CD14-positive monocyte (primary cell): ENCODE results near the gene KIAA1191. TPM values are rescaled to one million over a fixed set of nuclear protein-coding genes. Genes with fewer than 3 reads are reported as not detected.

ENCODE experiments used
- DNase-seq, 3 donors: peaks; one replicate each; pipeline ENCODE4 v3.0.0-alpha.2; 2011 to 2022
- H2AFZ ChIP-seq: 2 replicates; pipeline ENCODE4 v1.6.0; 2012; ENCODE audit warnings: mild to moderate bottlenecking, low read depth, low read length, inconsistent platforms; ENCODE audit not compliant: insufficient read depth, poor library complexity, severe bottlenecking
- H3K27ac ChIP-seq, 2 donors: 1 replicate in 1 of 2; 2 replicates in 1 of 2; pipeline ENCODE4 v1.5.1; 2012 to 2013; ENCODE audit warnings: low read length in 2 of 2, control low read depth in 1 of 2, inconsistent platforms in 1 of 2, low read depth in 1 of 2, mild to moderate bottlenecking in 1 of 2
- H3K27me3 ChIP-seq, 2 donors: one replicate each; pipeline versions ENCODE4 v1.6.0 to v1.6.1; 2011 to 2013; ENCODE audit warnings: low read length in 2 of 2; ENCODE audit not compliant: control insufficient read depth in 2 of 2, insufficient read depth in 2 of 2
- H3K36me3 ChIP-seq, 2 donors: replicated peaks in 1 of 2; 1 replicate in 1 of 2; 2 replicates in 1 of 2; pipeline versions ENCODE4 v1.5.1 to v1.6.1; 2012 to 2013; ENCODE audit warnings: low read length in 2 of 2, control low read depth in 1 of 2, inconsistent platforms in 1 of 2, mild to moderate bottlenecking in 1 of 2; ENCODE audit not compliant: insufficient read depth in 2 of 2, control insufficient read depth in 1 of 2
- H3K4me1 ChIP-seq, 2 donors: 1 replicate in 1 of 2; 2 replicates in 1 of 2; pipeline versions ENCODE4 v1.5.1 to v1.6.1; 2012 to 2013; ENCODE audit warnings: low read length in 2 of 2, control low read depth in 1 of 2, inconsistent platforms in 1 of 2, mild to moderate bottlenecking in 1 of 2, moderate library complexity in 1 of 2; ENCODE audit not compliant: insufficient read depth in 2 of 2, control insufficient read depth in 1 of 2
- H3K4me2 ChIP-seq: replicated peaks from 2 replicates; pipeline ENCODE3; 2012; ENCODE audit warnings: low read length, moderate library complexity, mild to moderate bottlenecking; ENCODE audit not compliant: poor library complexity, severe bottlenecking; ENCODE audit errors: extremely low read depth
- H3K4me3 ChIP-seq, 3 experiments: fragments of 200-600 bp in 1 of 3; sonication (generic) in 1 of 3; replicated peaks in 1 of 3; 1 replicate in 2 of 3; 2 replicates in 1 of 3; pipeline ENCODE4 v1.5.1; 2011 to 2013; ENCODE audit warnings: low read length in 3 of 3, mild to moderate bottlenecking in 3 of 3, control low read depth in 2 of 3, low read depth in 2 of 3, inconsistent platforms in 1 of 3, moderate library complexity in 1 of 3
- H3K79me2 ChIP-seq: 2 replicates; pipeline ENCODE4 v1.6.0; 2012; ENCODE audit warnings: mild to moderate bottlenecking, control low read depth, inconsistent platforms, low read length, moderate library complexity; ENCODE audit not compliant: insufficient read depth
- H3K9ac ChIP-seq: 2 replicates; pipeline ENCODE4 v1.6.0; 2017; ENCODE audit warnings: low read length, mild to moderate bottlenecking; ENCODE audit not compliant: insufficient read depth, poor library complexity, severe bottlenecking
- H3K9me3 ChIP-seq, 2 donors: replicated peaks in 1 of 2; 1 replicate in 1 of 2; 2 replicates in 1 of 2; pipeline versions ENCODE4 v1.5.1 to v1.6.1; 2012 to 2013; ENCODE audit warnings: low read length in 2 of 2, control low read depth in 1 of 2; ENCODE audit not compliant: control insufficient read depth in 1 of 2, insufficient read depth in 1 of 2
- H4K20me1 ChIP-seq: 2 replicates; pipeline ENCODE4 v1.6.0; 2012; ENCODE audit warnings: mild to moderate bottlenecking, low read length, control low read depth, moderate library complexity; ENCODE audit not compliant: insufficient read depth
- H3K27ac Mint-ChIP-seq, 7 donors: one replicate each; pipeline ENCODE4 v1.8.0; 2020; ENCODE audit warnings: mild to moderate bottlenecking in 7 of 7, mixed read lengths in 7 of 7, moderate library complexity in 6 of 7, inconsistent platforms in 2 of 7
- H3K27me3 Mint-ChIP-seq, 3 donors: one replicate each; pipeline ENCODE4 v1.8.0; 2021 to 2022; ENCODE audit warnings: low read depth in 3 of 3, mild to moderate bottlenecking in 3 of 3, mixed read lengths in 3 of 3, moderate library complexity in 3 of 3, inconsistent platforms in 1 of 3
- H3K36me3 Mint-ChIP-seq, 2 donors: one replicate each; pipeline ENCODE4 v1.8.0; 2020; ENCODE audit warnings: mixed read lengths in 2 of 2, inconsistent platforms in 1 of 2, mild to moderate bottlenecking in 1 of 2
- H3K4me1 Mint-ChIP-seq: one replicate; pipeline ENCODE4 v1.8.0; 2020; ENCODE audit warnings: mild to moderate bottlenecking, mixed read lengths
- H3K4me3 Mint-ChIP-seq, 2 donors: one replicate each; pipeline ENCODE4 v1.8.0; 2020; ENCODE audit warnings: mild to moderate bottlenecking in 2 of 2, mixed read lengths in 2 of 2, moderate library complexity in 1 of 2
- H3K9me3 Mint-ChIP-seq, 7 donors: one replicate each; pipeline ENCODE4 v1.8.0; 2020 to 2022; ENCODE audit warnings: mixed read lengths in 7 of 7, mild to moderate bottlenecking in 6 of 7, moderate library complexity in 6 of 7, inconsistent platforms in 2 of 7
- CTCF ChIP-seq: fragments of 200-600 bp; IDR thresholded peaks from one replicate; pipeline ENCODE4 v1.8.0; 2022; ENCODE audit warnings: antibody characterized with exemption, mild to moderate bottlenecking
- WGBS: methylation state at CpG from one replicate; pipeline ENCODE4 v1.1.5; 2013; ENCODE audit warnings: missing lambda C conversion rate; ENCODE audit not compliant: insufficient coverage; 5-methylcytosine and 5-hydroxymethylcytosine counted together
- intact Hi-C, 2 donors: fragments of 100-400 bp; cut with micrococcal nuclease; formaldehyde crosslinking; loops; one replicate each; pipeline versions ENCODE4 v1.15.0 to v1.15.1; 2023
- polyA plus RNA-seq, 3 donors: library from polyadenylated mRNA; depleted of rRNA in 1 of 3; unstranded in 2 of 3; stranded (reverse) in 1 of 3; fragments of 300-500 nt in 2 of 3; fragments of >200 nt in 1 of 3; fragmentation: Illumina TruSeq in 2 of 3; gene quantifications; 1 replicate in 2 of 3; 2 replicates in 1 of 3; pipeline ENCODE4 v1.2.3, GENCODE V29; 2012 to 2021

The KIAA1191 gene
- polyA plus RNA-seq, 3 donors, result 32.3 to 36.4 (median 32.5) TPM

GRCh38 chr5:176320577-176320976 lies 41.0 kb downstream of the KIAA1191 start:
- Histone ChIP-seq H3K27me3 (no peaks in the 10 kb centered on the region), H3K4me2 (no peak overlapping the region), H3K9me3 (no peaks in the 10 kb centered on the region), H3K4me1 (no peaks in the 10 kb centered on the region), H3K9ac (no peak overlapping the region), H3K36me3 (peaks cover 44 to 89% of the 10 kb centered on the region in 2 donors), H2AFZ (no peak overlapping the region), H3K79me2 (no peaks in the 10 kb centered on the region), H4K20me1 (no peaks in the 10 kb centered on the region), H3K4me3 (no peak overlapping the region), H3K27ac (no peak overlapping the region)
- H3K27me3 Mint-ChIP-seq, result no peaks in the 10 kb centered on the region
- peaks cover 47 to 62% of the 10 kb centered on the region in 2 donors for H3K36me3 Mint-ChIP-seq
- no peaks in the 10 kb centered on the region for H3K4me1 Mint-ChIP-seq
- DNase-seq, result no peak
- WGBS, result no CpG with 5 or more reads among the region's 3 CpGs
- H3K9me3 Mint-ChIP-seq, result peaks cover 0 to 5% (median 0%) of the 10 kb centered on the region in 7 donors
- no peak for TF ChIP-seq CTCF
- H3K27ac Mint-ChIP-seq, result no peak overlapping the region
- intact Hi-C loops, result no loop called here
- H3K4me3 Mint-ChIP-seq, result no peak overlapping the region

- 97% methylated on average over 4 of the region's 9 CpGs for WGBS
- Histone ChIP-seq H3K79me2 (no peaks in the 10 kb centered on the region), H3K9ac (no peak overlapping the region), H4K20me1 (no peaks in the 10 kb centered on the region), H3K27ac (no peak overlapping the region), H3K9me3 (no peaks in the 10 kb centered on the region), H2AFZ (no peak overlapping the region), H3K4me3 (no peak overlapping the region), H3K4me1 (no peaks in the 10 kb centered on the region), H3K27me3 (no peaks in the 10 kb centered on the region), H3K36me3 (peaks cover 50 to 93% of the 10 kb centered on the region in 2 donors), H3K4me2 (no peak overlapping the region)
- no peak for TF ChIP-seq CTCF
- H3K4me1 Mint-ChIP-seq, result no peaks in the 10 kb centered on the region
- no peak for DNase-seq
- H3K36me3 Mint-ChIP-seq, result peaks cover 53 to 62% of the 10 kb centered on the region in 2 donors
- H3K27me3 Mint-ChIP-seq, result no peaks in the 10 kb centered on the region
- H3K27ac Mint-ChIP-seq, result no peak overlapping the region
- no peak overlapping the region for H3K4me3 Mint-ChIP-seq
- intact Hi-C loops, result no loop called here
- peaks cover 0 to under 1% (median 0%) of the 10 kb centered on the region in 7 donors for H3K9me3 Mint-ChIP-seq
Observed at GRCh38 chr5:176319827-176320554, 41.6 kb downstream of the KIAA1191 start.
